ENCODE results near the gene TMEM132A.

The TMEM132A gene

DNA sequence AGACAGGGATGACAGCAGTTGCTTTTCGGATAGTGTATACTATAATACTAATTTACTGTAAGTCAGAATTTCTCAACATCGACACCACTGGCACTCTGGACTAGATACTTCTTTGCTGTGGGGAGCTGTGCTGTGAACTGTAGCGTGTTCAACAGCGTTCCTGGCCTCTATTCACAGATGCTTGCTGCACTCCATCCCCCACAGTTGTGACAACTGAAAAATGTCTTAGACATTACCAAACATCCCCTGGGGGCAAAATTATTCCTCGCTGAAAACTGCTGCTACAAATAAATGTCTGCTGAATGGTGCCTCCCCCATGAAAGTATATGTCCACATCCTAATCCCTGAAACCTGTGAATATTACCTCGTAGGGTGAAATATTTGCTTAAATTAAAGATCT is 35.2 kb downstream of the TMEM132A start:
- DNase-seq (ENCODE audit: low read depth, low spot score): no peak
- in situ Hi-C loops (cut with HindIII; ENCODE audit: low sequenced_read_pairs): no loop called here
- TF ChIP-seq, protein P1, sequence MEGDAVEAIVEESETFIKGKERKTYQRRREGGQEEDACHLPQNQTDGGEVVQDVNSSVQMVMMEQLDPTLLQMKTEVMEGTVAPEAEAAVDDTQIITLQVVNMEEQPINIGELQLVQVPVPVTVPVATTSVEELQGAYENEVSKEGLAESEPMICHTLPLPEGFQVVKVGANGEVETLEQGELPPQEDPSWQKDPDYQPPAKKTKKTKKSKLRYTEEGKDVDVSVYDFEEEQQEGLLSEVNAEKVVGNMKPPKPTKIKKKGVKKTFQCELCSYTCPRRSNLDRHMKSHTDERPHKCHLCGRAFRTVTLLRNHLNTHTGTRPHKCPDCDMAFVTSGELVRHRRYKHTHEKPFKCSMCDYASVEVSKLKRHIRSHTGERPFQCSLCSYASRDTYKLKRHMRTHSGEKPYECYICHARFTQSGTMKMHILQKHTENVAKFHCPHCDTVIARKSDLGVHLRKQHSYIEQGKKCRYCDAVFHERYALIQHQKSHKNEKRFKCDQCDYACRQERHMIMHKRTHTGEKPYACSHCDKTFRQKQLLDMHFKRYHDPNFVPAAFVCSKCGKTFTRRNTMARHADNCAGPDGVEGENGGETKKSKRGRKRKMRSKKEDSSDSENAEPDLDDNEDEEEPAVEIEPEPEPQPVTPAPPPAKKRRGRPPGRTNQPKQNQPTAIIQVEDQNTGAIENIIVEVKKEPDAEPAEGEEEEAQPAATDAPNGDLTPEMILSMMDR (IDR thresholded peaks at IDR 0.05; ENCODE audit: low read depth, low read length): no peak
- no peak overlapping the region for H3K4me3 ChIP-seq (ENCODE audit: low read depth, low read length)

DNA sequence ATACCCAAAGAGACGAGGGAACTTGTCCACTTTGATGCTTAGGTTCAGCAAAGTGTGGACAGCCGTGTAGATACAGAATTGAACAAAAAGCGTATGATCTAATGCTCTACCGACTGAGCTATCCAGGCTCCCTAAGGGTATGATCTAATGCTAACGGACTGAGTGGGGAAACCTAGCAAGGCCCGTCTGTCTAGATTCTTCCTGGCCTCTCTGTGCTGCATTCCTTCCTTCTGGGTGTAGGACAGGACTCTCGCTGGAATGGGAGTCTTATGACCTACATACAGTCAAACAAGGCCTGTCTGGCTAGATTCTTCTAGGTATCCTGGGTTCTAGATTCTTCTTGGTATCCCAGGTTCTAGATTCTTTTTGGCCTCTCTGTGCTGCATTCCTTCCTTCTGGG is 36.1 kb downstream of the TMEM132A start:
- no peak for DNase-seq (ENCODE audit: low read depth, low spot score)
- H3K4me3 ChIP-seq (ENCODE audit: low read depth, low read length): no peak overlapping the region
- in situ Hi-C loops (cut with HindIII; ENCODE audit: low sequenced_read_pairs): no loop called here
- TF ChIP-seq, protein P1 (IDR thresholded peaks at IDR 0.05; ENCODE audit: low read depth, low read length): no peak

DNA sequence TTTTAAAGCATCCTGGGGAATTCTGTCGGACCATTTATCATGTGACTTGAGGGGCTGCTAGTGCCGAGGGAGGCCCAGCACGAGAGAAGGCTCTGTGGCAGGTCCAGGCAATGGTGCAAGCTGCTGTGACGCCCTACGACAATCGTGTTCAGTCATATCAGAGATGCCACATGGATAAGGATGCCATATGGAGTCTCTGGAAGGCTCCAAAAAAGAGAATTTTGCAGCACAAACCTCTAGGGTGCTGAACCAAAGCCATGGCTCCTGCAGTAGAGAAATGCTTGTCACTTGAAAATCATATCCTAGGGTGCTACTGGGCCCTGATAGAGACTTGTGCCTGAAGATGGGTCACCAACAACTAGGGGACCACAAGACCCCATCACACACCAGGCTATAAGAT is 40.5 kb downstream of the TMEM132A start:
- no peak for DNase-seq (ENCODE audit: low read depth, low spot score)
- TF ChIP-seq, protein P1 (IDR thresholded peaks at IDR 0.05; ENCODE audit: low read depth, low read length): no peak
- in situ Hi-C loops (cut with HindIII; ENCODE audit: low sequenced_read_pairs): no loop called here
- H3K4me3 ChIP-seq (ENCODE audit: low read depth, low read length): no peak overlapping the region

DNA sequence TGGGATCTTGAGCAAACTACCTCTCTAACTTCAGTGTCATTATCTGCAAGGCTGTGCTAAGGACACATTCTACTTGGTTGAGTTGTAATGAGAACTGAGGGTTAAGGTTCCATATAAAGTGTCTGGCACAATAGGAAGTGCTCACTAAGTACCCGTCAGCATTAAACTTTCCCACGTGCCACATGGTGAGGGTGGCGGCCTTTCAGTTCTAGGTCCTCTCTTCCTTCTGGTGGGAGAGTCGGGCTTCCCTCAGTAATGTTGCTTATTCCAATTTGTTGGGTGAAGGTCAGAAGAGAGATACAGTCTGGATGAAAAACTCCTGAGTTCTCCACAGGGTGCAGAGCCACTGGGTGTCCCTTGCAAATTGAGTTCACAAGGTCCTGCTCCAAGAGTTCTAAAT is 42.6 kb downstream of the TMEM132A start:
- in situ Hi-C loops (cut with HindIII; ENCODE audit: low sequenced_read_pairs): no loop called here
- TF ChIP-seq, protein P1 (IDR thresholded peaks at IDR 0.05; ENCODE audit: low read depth, low read length): no peak
- no peak overlapping the region for H3K4me3 ChIP-seq (ENCODE audit: low read depth, low read length)
- no peak for DNase-seq (ENCODE audit: low read depth, low spot score)

DNA sequence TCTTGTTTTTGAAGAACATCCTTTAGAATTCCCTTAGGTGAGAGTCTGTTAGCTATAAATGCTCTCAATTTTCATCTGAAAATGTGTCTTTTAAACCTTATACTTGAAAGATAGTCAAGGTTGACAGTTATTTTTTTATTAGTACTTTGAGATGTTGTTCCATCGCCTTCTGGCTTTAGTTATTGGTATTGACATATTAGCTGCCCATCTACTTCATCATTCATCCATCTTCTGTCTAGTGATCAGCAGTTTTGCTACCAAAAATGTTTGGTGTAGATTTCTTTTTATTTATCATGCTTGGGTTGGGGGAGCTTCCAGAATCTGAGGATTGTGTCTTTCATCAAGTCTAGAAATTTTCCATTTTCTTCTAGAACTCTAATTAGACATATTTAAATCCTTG is 44.0 kb downstream of the TMEM132A start:
- DNase-seq (ENCODE audit: low read depth, low spot score): no peak
- TF ChIP-seq, protein P1 (IDR thresholded peaks at IDR 0.05; ENCODE audit: low read depth, low read length): no peak
- H3K4me3 ChIP-seq (ENCODE audit: low read depth, low read length): no peak overlapping the region
- in situ Hi-C loops (cut with HindIII; ENCODE audit: low sequenced_read_pairs): no loop called here

DNA sequence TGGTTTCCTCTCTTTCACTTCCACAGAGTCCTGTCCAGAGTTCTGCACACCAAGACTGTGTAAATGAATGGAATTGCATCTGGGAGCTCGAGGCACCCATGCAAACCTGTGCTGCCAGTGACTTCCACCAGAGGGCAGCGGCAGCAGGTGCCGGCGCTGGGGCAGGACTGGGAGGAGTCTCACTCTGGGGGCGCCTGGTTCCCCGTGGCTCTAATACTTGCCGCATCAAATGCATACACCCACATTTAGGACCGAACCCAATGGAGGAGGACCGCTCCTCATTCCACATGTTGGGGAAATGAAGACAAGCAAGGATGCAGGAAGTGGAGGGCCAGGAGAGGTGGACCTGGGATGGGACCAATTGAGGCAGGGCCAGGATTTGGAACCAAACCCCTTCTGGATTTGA is 46.1 kb downstream of the TMEM132A start:
- in situ Hi-C loops (cut with HindIII; ENCODE audit: low sequenced_read_pairs): no loop called here
- TF ChIP-seq, protein P1 (IDR thresholded peaks at IDR 0.05; ENCODE audit: low read depth, low read length): peak; percentile 94
- no peak overlapping the region for H3K4me3 ChIP-seq (ENCODE audit: low read depth, low read length)

DNA sequence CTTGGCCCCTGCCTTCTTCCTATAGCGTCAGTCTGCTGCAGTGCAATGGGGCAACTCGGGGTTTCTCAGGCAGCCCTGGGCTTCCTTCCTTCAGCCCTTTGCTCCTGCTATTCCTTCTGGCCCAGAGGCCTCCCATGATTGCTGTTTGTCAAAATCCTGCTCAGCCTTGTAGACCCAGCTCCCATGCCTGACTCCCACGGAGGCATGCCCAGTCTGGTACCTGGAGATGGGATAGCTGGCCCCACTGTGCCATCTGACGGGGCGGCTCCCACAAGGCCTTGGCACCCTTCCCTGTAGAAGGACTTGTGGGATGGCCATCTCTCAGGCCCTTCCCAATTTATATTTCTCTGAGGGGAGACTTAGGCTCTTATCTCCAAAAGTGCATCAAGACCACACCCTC is 46.6 kb downstream of the TMEM132A start:
- H3K4me3 ChIP-seq (ENCODE audit: low read depth, low read length): no peak overlapping the region
- in situ Hi-C loops (cut with HindIII; ENCODE audit: low sequenced_read_pairs): no loop called here
- TF ChIP-seq, protein P1 (IDR thresholded peaks at IDR 0.05; ENCODE audit: low read depth, low read length): no peak
- DNase-seq (ENCODE audit: low read depth, low spot score): no peak

More for the DNA sequence above, 46.1 kb downstream of the TMEM132A start:
- DNase-seq (ENCODE audit: low read depth, low spot score): peak; percentile 43

Measured in astrocyte of the spinal cord (primary cell).